PC-3 (cell line): ENCODE results near the gene SYDE2. TPM values are rescaled to one million over a fixed set of nuclear protein-coding genes. Genes with fewer than 3 reads are reported as not detected.

Source experiments
- ATAC-seq: fragments of 200-7000 bp; cut with Tn5 transposase; 2 replicates; pipeline ENCODE4 v1.9.1; 2020; ENCODE audit warnings: mild to moderate bottlenecking, moderate library complexity
- BruUV-seq: library from RNA; stranded (reverse); fragments of 400-500 nt; replicated peaks from 2 replicates; lab custom pipeline; 2021; lab: Mats Ljungman, UMichigan
- CTCF ChIA-PET: fragments of 300-600 bp; sonication (Branson Sonifier 250); formaldehyde crosslinking; loops from one replicate; lab custom pipeline; 2022; ENCODE audit warnings: antibody characterized with exemption; lab: Charles Lee
- POLR2A ChIA-PET: fragments of 300-600 bp; sonication (Branson Sonifier 250); formaldehyde crosslinking; loops from one replicate; lab custom pipeline; 2022; ENCODE audit warnings: antibody characterized with exemption; ENCODE audit not compliant: unreplicated experiment; lab: Charles Lee
- DNase-seq: peaks from one replicate; pipeline ENCODE4 v3.0.0-alpha.2; 2015
- H2AFZ ChIP-seq: fragments of 300-600 bp; sonication (generic); 2 replicates; pipeline ENCODE4 v1.6.0; 2016; ENCODE audit warnings: antibody characterized with exemption, low read length
- H3F3A ChIP-seq: fragments of 300-600 bp; sonication (generic); one replicate; pipeline ENCODE4 v1.6.0; 2017; ENCODE audit warnings: antibody characterized with exemption, low read length, control low read depth, mild to moderate bottlenecking; ENCODE audit not compliant: unreplicated experiment
- H3K27ac ChIP-seq: fragments of 300-600 bp; sonication (generic); 2 replicates; pipeline ENCODE4 v1.5.1; 2016; ENCODE audit warnings: mild to moderate bottlenecking, low read length
- H3K27me3 ChIP-seq: fragments of 300-600 bp; sonication (generic); 2 replicates; pipeline ENCODE4 v1.6.1; 2016; ENCODE audit warnings: low read length, mixed read lengths
- H3K36me3 ChIP-seq: fragments of 300-600 bp; sonication (generic); 2 replicates; pipeline ENCODE4 v1.6.1; 2016; ENCODE audit warnings: low read depth, mixed run types, low read length, mixed read lengths
- H3K4me1 ChIP-seq: fragments of 300-600 bp; sonication (generic); 2 replicates; pipeline ENCODE4 v1.5.1; 2016; ENCODE audit warnings: low read length; ENCODE audit not compliant: insufficient read depth
- H3K4me2 ChIP-seq: fragments of 300-600 bp; sonication (generic); 2 replicates; pipeline ENCODE4 v1.6.0; 2016; ENCODE audit warnings: low read length
- H3K4me3 ChIP-seq: fragments of 300-600 bp; sonication (generic); 2 replicates; pipeline ENCODE4 v1.5.1; 2016; ENCODE audit warnings: mild to moderate bottlenecking, low read length, mixed read lengths
- H3K79me2 ChIP-seq: fragments of 300-600 bp; sonication (generic); 2 replicates; pipeline ENCODE4 v1.6.1; 2017; ENCODE audit warnings: low read length, mixed read lengths
- H3K9ac ChIP-seq: fragments of 300-600 bp; sonication (generic); 2 replicates; pipeline ENCODE4 v1.6.0; 2016; ENCODE audit warnings: mild to moderate bottlenecking, low read length
- H3K9me2 ChIP-seq: fragments of 300-600 bp; sonication (generic); replicated peaks from 2 replicates; pipeline ENCODE4 v1.6.1; 2016; ENCODE audit warnings: mixed run types, low read length, mixed read lengths
- H3K9me3 ChIP-seq: fragments of 300-600 bp; sonication (generic); 2 replicates; pipeline ENCODE4 v1.6.1; 2016; ENCODE audit warnings: low read length, mixed read lengths
- H4K20me1 ChIP-seq: fragments of 300-600 bp; sonication (generic); 2 replicates; pipeline ENCODE4 v1.6.1; 2016; ENCODE audit warnings: low read length, mixed read lengths
- CTCF ChIP-seq: fragments of 300-600 bp; sonication (generic); conservative IDR thresholded peaks from 2 replicates; pipeline ENCODE4 v1.5.1; 2017; ENCODE audit warnings: antibody characterized with exemption, low read depth, mild to moderate bottlenecking, low read length
- EZH2 ChIP-seq: fragments of 300-600 bp; sonication (generic); IDR thresholded peaks from one replicate; pipeline ENCODE4 v1.6.1; 2017; ENCODE audit warnings: antibody characterized with exemption, mild to moderate bottlenecking, low read length; ENCODE audit not compliant: unreplicated experiment
- EZH2phosphoT487 ChIP-seq: fragments of 300-600 bp; sonication (generic); IDR thresholded peaks from 2 replicates; pipeline ENCODE4 v1.6.1; 2018; ENCODE audit warnings: mild to moderate bottlenecking, antibody characterized with exemption, low read length, borderline replicate concordance
- intact Hi-C: fragments of 100-400 bp; cut with micrococcal nuclease; formaldehyde crosslinking; loops from 2 replicates; pipeline ENCODE4 v1.9.0; 2023
- total RNA-seq: library from RNA; depleted of rRNA; stranded (reverse); fragments of >200 nt; gene quantifications from 2 replicates; pipeline ENCODE4 v1.2.3, GENCODE V29; 2014

Gene SYDE2
- total RNA-seq, 1 experiment from 2014 or later = 4.4 TPM

DNA sequence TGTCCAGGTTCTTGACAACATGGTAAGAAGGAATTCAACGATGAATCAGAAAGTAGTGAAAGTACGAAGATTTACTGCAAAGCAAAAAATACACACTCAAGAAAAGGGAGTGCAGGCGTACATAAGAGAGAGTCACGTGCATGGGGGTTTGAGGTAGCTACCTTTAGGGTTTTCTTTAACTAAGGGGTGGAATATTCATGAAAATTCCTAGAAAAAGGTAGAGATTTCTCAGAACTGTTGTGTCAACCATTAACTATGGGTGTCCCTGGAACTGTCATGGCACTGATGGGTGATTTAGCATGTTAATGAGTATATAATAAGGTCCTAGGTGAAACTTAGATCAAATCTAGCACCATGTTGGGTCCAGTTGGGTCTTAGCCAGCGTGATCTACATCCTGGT, 22.5 kb upstream of the SYDE2 start:
- ATAC-seq (no peak), DNase-seq (no peak)
- Histone ChIP-seq H3K4me2 (no peak overlapping the region), H3K27me3 (no peaks in the 10 kb centered on the region), H4K20me1 (no peaks in the 10 kb centered on the region), H3K9me3 (no peaks in the 10 kb centered on the region), H2AFZ (no peak overlapping the region), H3K4me3 (no peak overlapping the region), H3K9me2 (no peaks in the 10 kb centered on the region), H3K79me2 (no peaks in the 10 kb centered on the region), H3K27ac (no peak overlapping the region), H3K4me1 (peaks cover 20% of the 10 kb centered on the region), H3K36me3 (no peaks in the 10 kb centered on the region), H3F3A (no peaks in the 10 kb centered on the region), H3K9ac (no peak overlapping the region)
- CTCF ChIA-PET = no interaction called here
- POLR2A ChIA-PET = no interaction called here
- BruUV-seq = no TSS peak
- intact Hi-C loops = no loop called here
- TF ChIP-seq EZH2phosphoT487 (no peak), EZH2 (no peak), CTCF (no peak)

DNA sequence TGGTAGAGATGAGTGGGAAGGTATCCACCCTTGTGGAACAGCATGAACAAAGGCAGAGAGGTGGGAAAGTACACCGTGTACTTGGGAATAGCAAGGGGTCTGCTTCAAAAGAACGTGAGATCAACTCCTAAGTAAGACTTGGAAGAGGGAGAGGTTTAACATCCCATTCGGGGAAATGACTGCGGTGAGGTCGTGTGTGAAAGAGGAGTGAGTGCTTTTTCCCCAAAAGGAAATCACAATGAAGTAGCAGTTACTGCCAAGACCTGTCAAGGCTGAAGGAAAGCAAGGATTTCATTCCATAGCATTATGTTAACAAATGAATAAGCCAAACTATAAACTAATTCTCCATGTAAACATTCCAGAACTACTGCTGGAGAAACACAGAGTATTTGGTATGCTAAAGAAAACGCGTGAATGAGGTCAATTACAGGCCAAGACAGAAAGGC, 20.0 kb upstream of the SYDE2 start:
- CTCF ChIA-PET = no interaction called here
- no peaks in the 10 kb centered on the region for H3K36me3 ChIP-seq
- H3K27me3 ChIP-seq = no peaks in the 10 kb centered on the region
- intact Hi-C loops = no loop called here
- no peak overlapping the region for H3K4me3 ChIP-seq
- H3K4me1 ChIP-seq = peaks cover 15% of the 10 kb centered on the region
- H2AFZ ChIP-seq = no peak overlapping the region
- H3K9me3 ChIP-seq = no peaks in the 10 kb centered on the region
- no peak overlapping the region for H3K4me2 ChIP-seq
- H3K9me2 ChIP-seq = 0 out of 2 replicates have a peak, but pooled peaks cover 3% of the 10 kb centered on the region
- POLR2A ChIA-PET = no interaction called here
- no peak for ATAC-seq
- no peaks in the 10 kb centered on the region for H3F3A ChIP-seq
- no peak for DNase-seq
- no peak for TF ChIP-seq EZH2phosphoT487
- no peak for TF ChIP-seq EZH2
- TF ChIP-seq CTCF = no peak
- no peak overlapping the region for H3K9ac ChIP-seq
- H3K27ac ChIP-seq = no peak overlapping the region
- no TSS peak for BruUV-seq
- no peaks in the 10 kb centered on the region for H3K79me2 ChIP-seq
- H4K20me1 ChIP-seq = no peaks in the 10 kb centered on the region

DNA sequence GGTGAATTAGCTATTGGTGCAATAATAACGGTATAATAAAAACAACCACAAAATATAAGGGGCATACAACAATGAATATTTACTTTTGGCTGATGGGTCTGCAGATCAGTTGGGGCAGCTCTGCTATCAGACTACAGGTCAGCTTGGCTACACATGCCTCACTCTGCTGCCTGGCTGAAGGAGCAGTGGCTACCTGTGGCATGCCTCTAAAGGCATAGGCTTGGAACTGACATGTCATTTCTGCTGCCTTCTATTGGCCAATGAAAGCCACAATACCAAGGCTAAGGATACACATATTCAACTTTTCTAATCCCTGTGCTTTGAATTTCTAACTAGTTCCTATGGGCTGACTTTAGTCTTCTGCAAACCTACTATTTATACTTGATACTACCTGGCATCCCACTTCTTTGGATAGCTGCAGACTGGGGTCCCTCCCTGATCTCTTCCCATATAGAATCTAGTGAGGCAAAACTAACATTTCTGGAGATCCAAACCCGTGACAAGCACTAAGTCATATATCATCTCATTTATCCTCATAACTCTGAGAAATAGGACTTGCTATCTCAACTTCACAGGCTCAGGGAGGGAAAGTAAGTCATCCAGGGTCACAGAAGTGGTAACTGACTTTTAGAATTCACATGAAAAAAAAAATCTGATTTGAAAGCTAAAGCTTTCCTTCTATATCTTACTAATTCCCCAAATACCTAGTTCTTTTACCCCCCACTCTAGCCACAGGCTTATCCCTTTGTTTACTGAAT, 19.2 kb upstream of the SYDE2 start:
- H3K4me3 ChIP-seq = no peak overlapping the region
- H2AFZ ChIP-seq = no peak overlapping the region
- no peak overlapping the region for H3K9ac ChIP-seq
- TF ChIP-seq EZH2phosphoT487 (no peak), EZH2 (no peak), CTCF (no peak)
- no peaks in the 10 kb centered on the region for H3K36me3 ChIP-seq
- BruUV-seq = no TSS peak
- ChIA-PET POLR2A (no interaction called here), CTCF (no interaction called here)
- no peaks in the 10 kb centered on the region for H3K27me3 ChIP-seq
- no peaks in the 10 kb centered on the region for H3F3A ChIP-seq
- H3K4me2 ChIP-seq = no peak overlapping the region
- H3K79me2 ChIP-seq = no peaks in the 10 kb centered on the region
- peaks cover 15% of the 10 kb centered on the region for H3K4me1 ChIP-seq
- 0 out of 2 replicates have a peak, but pooled peaks cover 3% of the 10 kb centered on the region for H3K9me2 ChIP-seq
- DNase-seq = no peak
- no peaks in the 10 kb centered on the region for H4K20me1 ChIP-seq
- ATAC-seq = no peak
- intact Hi-C loops = no loop called here
- no peak overlapping the region for H3K27ac ChIP-seq
- H3K9me3 ChIP-seq = no peaks in the 10 kb centered on the region
